Measurements from ENCODE around the gene GLO1. TPM values are rescaled to one million over a fixed set of nuclear protein-coding genes. Genes with fewer than 3 reads are reported as not detected.

GLO1 gene
- total RNA-seq, 1 experiment from 2014 or later, result 125 TPM

GRCh38 chr6:38636027-38636426 lies 66.9 kb downstream of the GLO1 start:
- CTCF ChIA-PET, result no interaction called here
- POLR2A ChIA-PET, result no interaction called here

GRCh38 chr6:38634518-38634917 lies 68.4 kb downstream of the GLO1 start:
- CTCF ChIA-PET, result no interaction called here
- intact Hi-C loops (cut with micrococcal nuclease; ENCODE audit: unreplicated experiment), result no loop called here
- no peak for DNase-seq (ENCODE audit: low read depth, low spot score)

More at GRCh38 chr6:38636027-38636426, 66.9 kb downstream of the GLO1 start:
- H3K27ac ChIP-seq (ENCODE audit: low read length), result no peak overlapping the region
- in situ Hi-C loops (cut with HindIII; ENCODE audit: low pct_unique_long_range_greater_than_20kb, low sequenced_read_pairs) (no loop called here), intact Hi-C loops (cut with micrococcal nuclease; ENCODE audit: unreplicated experiment) (no loop called here)
- no peaks in the 10 kb centered on the region for H3K27me3 ChIP-seq (ENCODE audit: control insufficient read depth, insufficient read depth, low read length)
- TF ChIP-seq TCF7L2 (IDR thresholded peaks at IDR 0.05; ENCODE audit: low read depth, low read length) (no peak), REST (IDR thresholded peaks at IDR 0.05; ENCODE audit: insufficient read depth in 1 of 2, low read depth in 2 of 2, low read length in 1 of 2) (no peak), SIN3A (IDR thresholded peaks at IDR 0.05; ENCODE audit: borderline replicate concordance, insufficient read depth, low read depth, low read length) (no peak), CTCF (IDR thresholded peaks at IDR 0.05) (no peak), POLR2AphosphoS5 (IDR thresholded peaks at IDR 0.05; ENCODE audit: low read depth, low read length) (no peak)
- ATAC-seq (no peak), DNase-seq (ENCODE audit: low read depth, low spot score) (no peak)
- peaks cover 10% of the 10 kb centered on the region; the same call in 1 of the 2 replicates for H3K4me1 ChIP-seq (ENCODE audit: control insufficient read depth, insufficient read depth, low read length)
- no TSS peak for BruUV-seq (replicated peaks)
- H3K4me3 ChIP-seq (ENCODE audit: low read depth in 2 of 2, low read length in 2 of 2), result no peak overlapping the region
- H3K36me3 ChIP-seq (ENCODE audit: control insufficient read depth, insufficient read depth, low read length), result peaks cover 3% of the 10 kb centered on the region; the same call in 1 of the 2 replicates
- no peaks in the 10 kb centered on the region for H3K9me3 ChIP-seq (ENCODE audit: control insufficient read depth, insufficient read depth, low read depth, low read length)

More at GRCh38 chr6:38634518-38634917, 68.4 kb downstream of the GLO1 start:
- in situ Hi-C loops (cut with HindIII; ENCODE audit: low pct_unique_long_range_greater_than_20kb, low sequenced_read_pairs), result no loop called here
- POLR2A ChIA-PET, result no interaction called here
- Histone ChIP-seq H3K27ac (ENCODE audit: low read length) (no peak overlapping the region), H3K36me3 (ENCODE audit: control insufficient read depth, insufficient read depth, low read length) (no peaks in the 10 kb centered on the region), H3K27me3 (ENCODE audit: control insufficient read depth, insufficient read depth, low read length) (no peaks in the 10 kb centered on the region), H3K4me1 (ENCODE audit: control insufficient read depth, insufficient read depth, low read length) (peaks cover 6% of the 10 kb centered on the region; the same call in 1 of the 2 replicates), H3K4me3 (ENCODE audit: low read depth in 2 of 2, low read length in 2 of 2) (no peak overlapping the region), H3K9me3 (ENCODE audit: control insufficient read depth, insufficient read depth, low read depth, low read length) (no peaks in the 10 kb centered on the region)
- no peak for ATAC-seq
- no TSS peak for BruUV-seq (replicated peaks)
- no peak for TF ChIP-seq REST (IDR thresholded peaks at IDR 0.05; ENCODE audit: insufficient read depth in 1 of 2, low read depth in 2 of 2, low read length in 1 of 2)

Measured in Panc1 (cell line).